ENCODE measurements around the gene CETP.

GRCh38 chr16:56982695-56983094, 20.9 kb downstream of the CETP start:
- no peak for TF ChIP-seq POLR2A (IDR thresholded peaks at IDR 0.05)
- TF ChIP-seq, protein P1, sequence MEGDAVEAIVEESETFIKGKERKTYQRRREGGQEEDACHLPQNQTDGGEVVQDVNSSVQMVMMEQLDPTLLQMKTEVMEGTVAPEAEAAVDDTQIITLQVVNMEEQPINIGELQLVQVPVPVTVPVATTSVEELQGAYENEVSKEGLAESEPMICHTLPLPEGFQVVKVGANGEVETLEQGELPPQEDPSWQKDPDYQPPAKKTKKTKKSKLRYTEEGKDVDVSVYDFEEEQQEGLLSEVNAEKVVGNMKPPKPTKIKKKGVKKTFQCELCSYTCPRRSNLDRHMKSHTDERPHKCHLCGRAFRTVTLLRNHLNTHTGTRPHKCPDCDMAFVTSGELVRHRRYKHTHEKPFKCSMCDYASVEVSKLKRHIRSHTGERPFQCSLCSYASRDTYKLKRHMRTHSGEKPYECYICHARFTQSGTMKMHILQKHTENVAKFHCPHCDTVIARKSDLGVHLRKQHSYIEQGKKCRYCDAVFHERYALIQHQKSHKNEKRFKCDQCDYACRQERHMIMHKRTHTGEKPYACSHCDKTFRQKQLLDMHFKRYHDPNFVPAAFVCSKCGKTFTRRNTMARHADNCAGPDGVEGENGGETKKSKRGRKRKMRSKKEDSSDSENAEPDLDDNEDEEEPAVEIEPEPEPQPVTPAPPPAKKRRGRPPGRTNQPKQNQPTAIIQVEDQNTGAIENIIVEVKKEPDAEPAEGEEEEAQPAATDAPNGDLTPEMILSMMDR (IDR thresholded peaks at IDR 0.05) = no peak

Data from lower leg skin (tissue), 3 donors.